Stimulated activated CD4-positive, alpha-beta T cell treated with anti-CD3 and anti-CD28 coated beads, Interleukin-12 subunit alpha, Interleukin-12 subunit beta, amount 100 ng/mL, for 48 hours (primary cell): Measurements from ENCODE around the gene SRPRB.

Source experiments
- DNase-seq, 3 donors: peaks; one replicate each; pipeline ENCODE4 v3.0.0-alpha.2; 2020; ENCODE audit warnings: low read depth in 2 of 3, low spot score in 1 of 3

Gene SRPRB

DNA sequence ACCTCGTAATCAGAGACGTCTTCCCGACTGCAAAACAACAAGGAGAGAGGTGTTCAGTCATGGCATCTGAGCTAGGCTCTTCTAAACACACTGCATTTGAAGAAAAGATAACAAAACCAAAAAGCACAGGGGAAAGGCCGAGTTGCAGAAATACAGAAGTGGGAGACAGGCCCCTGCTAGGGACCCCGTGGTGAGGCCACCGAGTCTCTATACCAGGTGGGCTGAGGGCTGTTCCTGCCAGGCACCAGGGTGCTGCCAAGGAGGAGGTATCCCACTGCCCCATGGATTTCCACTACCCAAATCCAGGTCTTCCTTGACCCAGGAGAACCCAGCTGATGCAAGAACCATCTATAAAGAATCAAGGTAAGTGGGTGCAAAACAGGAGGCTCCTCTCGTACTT lies 59.0 kb downstream of the SRPRB start:
- DNase-seq: no peak

DNA sequence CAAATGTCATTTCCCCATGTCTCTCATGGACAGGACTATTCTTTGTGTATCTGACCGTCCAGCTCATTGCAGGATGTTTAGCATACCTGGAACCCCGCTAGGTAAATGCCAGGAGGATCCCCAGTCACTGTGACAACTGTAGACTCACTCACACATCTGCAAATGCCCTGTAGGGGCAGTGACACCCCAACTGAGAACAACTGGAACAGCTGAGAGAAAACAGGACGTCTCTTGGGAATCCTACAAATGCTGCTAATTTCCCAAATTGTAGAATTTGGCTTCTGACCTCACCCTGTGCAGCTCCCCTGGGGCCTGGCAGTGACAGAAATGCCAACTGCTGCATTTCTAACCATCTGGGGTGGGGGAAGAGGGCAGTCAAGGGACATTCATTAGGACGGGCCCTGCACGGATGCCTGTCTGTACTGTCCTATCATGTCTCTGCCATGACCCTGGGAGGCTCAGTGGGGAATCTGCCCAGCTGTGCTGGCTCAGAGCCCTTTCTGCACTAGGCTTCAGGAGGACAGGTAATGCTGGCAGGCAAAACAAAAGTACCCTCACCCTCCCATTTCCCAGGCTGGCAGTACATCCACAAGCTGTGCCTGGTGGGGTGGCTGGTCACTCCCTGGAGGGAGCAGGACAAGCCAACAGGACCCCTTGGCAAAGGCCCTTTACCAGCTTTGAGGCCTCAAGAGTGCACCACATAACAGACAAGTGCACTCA lies 59.7 kb downstream of the SRPRB start:
- no peak for DNase-seq

DNA sequence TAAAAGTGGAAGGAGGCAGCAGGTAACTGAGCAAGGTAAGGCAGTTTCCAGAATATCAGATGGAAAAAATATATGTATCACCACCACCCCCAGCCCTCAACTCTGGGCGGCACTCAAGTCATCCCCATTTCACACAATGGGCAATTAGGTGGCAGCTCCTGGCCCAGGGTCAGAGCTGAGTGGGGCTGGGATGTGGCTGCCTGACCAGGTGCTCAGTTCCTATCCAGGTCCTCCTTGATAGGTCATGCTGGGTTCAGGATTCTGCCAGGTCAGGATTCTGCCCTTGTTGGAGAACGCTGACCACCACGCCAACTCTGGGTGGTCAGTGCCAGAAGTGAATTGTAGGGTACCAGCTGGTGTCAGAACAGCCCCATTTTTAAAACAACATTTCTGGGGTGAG lies 60.5 kb downstream of the SRPRB start:
- no peak for DNase-seq

DNA sequence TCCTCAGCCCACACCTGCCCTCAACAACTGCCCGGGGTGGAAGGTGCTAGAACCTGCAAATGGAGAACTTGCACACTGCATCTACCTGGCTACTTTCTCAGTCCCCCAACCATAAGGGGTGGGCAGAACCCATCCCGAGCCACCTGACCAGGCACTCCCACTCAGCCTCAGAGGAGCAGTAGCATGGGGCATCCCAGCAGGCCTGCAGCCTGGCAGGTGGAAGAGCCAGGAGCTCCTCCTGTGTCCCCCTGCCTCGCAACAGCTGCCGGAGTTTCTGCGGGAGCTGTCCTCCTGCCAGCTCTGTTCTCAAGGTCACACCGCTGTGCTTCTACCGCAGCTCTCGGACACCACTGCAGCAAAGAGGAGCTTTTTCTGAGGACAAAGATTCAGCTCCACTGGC lies 62.6 kb downstream of the SRPRB start:
- no peak for DNase-seq

DNA sequence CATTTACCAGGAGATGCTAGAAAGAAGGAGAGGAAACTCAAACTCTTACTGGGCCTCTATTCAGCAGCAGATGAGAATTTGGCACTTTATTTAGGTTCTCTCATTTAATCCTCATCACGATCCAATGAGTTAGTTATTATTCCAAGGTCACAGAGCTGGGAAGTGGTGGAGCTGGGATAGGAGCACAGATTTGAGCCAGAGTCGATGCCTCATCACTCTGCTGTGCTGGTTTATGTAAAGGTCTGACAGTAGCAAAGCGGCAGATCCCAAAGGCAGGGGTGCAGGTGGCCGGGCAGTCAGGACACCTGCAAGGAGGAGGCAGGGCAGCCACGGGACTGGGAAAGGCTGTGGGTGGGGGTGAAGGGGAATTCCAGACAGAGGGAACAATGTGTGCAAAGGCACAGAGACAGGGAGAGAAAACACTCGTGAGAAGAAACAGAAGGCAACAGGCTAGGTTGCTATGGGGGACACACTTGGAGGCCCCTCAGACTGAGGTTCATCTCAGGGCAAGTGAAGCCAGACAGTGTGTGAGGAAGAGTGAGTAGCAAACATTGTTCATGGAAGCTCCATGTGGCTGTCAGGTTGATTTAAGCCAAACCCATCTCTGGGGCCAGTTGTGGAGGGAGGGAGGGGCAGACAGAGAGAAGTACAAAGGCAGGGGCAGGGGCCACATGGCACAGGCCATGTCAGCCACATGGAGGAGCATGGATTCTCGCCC lies 63.3 kb downstream of the SRPRB start:
- DNase-seq: no peak

DNA sequence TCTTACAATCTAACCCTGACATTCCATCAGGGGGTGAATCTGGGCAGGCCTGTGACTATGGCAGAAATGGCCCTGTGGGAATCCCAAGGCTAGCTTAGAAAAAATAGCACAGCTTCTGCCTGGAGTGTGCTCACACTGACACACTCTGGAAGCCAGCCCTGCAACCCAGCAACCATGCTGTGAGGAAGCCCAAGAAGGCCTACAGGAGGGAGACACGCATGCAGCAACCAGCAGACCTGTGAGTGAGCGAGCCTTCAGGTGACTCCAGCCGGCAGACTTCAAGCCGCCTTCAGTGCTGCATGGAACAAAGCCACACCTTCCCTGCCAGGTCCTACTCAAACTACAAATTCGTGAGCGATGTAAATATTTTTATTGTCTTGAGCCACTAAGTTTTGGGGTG lies 64.0 kb downstream of the SRPRB start:
- DNase-seq: no peak

DNA sequence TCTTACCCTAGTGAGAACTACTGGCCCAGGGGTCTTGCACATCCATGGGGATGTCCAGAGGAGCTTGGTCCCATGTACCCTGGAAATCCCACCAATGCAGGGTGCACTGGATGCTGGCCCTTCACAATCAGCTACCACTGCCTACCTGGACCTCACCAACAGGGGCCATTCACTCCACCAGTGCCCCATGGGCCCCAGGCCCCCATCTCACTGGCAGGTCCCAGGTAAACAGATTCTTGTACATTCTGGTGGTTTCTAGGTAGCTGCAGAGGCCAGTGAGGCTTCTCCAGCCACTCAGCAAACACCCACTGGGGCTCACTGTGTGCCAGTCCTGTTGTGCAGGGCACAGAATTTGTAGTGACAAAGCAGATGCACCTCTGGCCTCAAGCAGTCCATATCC lies 65.2 kb downstream of the SRPRB start:
- DNase-seq: no peak
